ENCODE data around the gene MBIP.

DNA sequence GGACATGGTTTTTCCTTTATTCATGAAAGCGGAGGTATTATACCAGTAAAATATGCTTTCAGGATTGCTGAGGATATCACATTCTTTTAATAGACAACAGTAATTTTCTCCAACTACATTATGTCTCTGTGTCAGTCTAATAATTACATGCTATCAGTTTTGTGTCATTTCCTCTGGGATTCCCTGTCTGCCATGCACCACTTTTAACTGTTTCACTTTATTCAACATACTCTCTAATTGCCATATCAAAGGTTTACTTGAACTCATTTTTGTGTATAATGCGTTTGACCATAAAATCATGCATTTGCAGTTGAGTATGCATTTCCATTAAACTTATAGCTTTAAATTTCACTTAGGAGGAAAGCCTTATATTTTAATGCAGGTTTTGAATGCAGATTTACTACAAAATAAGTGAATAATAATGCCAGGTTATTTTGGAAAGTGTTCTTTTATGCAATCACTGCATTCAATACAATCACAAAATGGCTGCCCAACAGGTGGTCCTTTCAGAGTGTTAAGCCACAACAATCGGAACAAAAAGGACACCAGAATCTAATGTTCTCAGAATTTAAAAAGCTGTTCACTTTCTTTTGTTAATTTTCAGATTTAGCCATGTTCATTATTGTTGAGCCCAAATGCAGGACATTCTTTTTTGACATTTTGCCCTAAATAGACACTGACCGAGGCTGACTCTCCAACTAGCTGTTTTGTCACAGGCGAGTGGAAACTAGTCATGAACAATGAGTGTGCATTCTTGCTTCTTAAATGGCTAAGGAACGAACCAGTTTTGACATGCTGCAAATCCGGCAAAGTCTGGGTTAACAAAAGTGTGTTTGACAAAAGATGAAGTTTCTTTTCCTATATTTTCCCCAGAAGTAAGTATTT is 40.9 kb downstream of the MBIP start:
- TF ChIP-seq CREB5 (CRISPR knock-in tag; IDR thresholded peaks at IDR 0.05; ENCODE audit: low read depth) = no peak
- TF ChIP-seq ZFP3 (CRISPR knock-in tag; IDR thresholded peaks at IDR 0.05) = no peak
- no peak for TF ChIP-seq ZNF8 (CRISPR knock-in tag; IDR thresholded peaks at IDR 0.05)
- no peak for TF ChIP-seq OSR1 (CRISPR knock-in tag; IDR thresholded peaks at IDR 0.05)
- no peak for TF ChIP-seq ISL1 (CRISPR knock-in tag; IDR thresholded peaks at IDR 0.05)
- no peak for TF ChIP-seq ZFP30 (CRISPR knock-in tag; IDR thresholded peaks at IDR 0.05)
- TF ChIP-seq, protein P1, sequence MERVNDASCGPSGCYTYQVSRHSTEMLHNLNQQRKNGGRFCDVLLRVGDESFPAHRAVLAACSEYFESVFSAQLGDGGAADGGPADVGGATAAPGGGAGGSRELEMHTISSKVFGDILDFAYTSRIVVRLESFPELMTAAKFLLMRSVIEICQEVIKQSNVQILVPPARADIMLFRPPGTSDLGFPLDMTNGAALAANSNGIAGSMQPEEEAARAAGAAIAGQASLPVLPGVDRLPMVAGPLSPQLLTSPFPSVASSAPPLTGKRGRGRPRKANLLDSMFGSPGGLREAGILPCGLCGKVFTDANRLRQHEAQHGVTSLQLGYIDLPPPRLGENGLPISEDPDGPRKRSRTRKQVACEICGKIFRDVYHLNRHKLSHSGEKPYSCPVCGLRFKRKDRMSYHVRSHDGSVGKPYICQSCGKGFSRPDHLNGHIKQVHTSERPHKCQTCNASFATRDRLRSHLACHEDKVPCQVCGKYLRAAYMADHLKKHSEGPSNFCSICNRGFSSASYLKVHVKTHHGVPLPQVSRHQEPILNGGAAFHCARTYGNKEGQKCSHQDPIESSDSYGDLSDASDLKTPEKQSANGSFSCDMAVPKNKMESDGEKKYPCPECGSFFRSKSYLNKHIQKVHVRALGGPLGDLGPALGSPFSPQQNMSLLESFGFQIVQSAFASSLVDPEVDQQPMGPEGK (CRISPR knock-in tag; IDR thresholded peaks at IDR 0.05; ENCODE audit: borderline replicate concordance) = no peak
- TF ChIP-seq ARNTL (CRISPR knock-in tag; IDR thresholded peaks at IDR 0.05; ENCODE audit: borderline replicate concordance, low read depth) = no peak
- no peak for TF ChIP-seq CSRNP3 (CRISPR knock-in tag; IDR thresholded peaks at IDR 0.05)
